SJSA1 (cell line): ENCODE data around the gene PCGF3. TPM values are rescaled to one million over a fixed set of nuclear protein-coding genes. Genes with fewer than 3 reads are reported as not detected.

ENCODE experiments used
- DNase-seq, 2 experiments: peaks; one replicate each; pipeline ENCODE4 v3.0.0-alpha.2; 2015 to 2020; ENCODE audit warnings: low spot score in 2 of 2, low read depth in 1 of 2
- H3K27ac ChIP-seq: fragments of 250-450 bp; sonication (Bioruptor Pico); 2 replicates; pipeline ENCODE4 v1.5.1; 2020; ENCODE audit warnings: mild to moderate bottlenecking, moderate library complexity
- H3K27me3 ChIP-seq: fragments of 250-450 bp; sonication (Bioruptor Pico); replicated peaks from 2 replicates; pipeline ENCODE4 v1.5.1; 2020; ENCODE audit warnings: mild to moderate bottlenecking, moderate library complexity
- H3K36me3 ChIP-seq: fragments of 250-450 bp; sonication (Bioruptor Pico); 2 replicates; pipeline ENCODE4 v1.5.1; 2020; ENCODE audit warnings: mild to moderate bottlenecking
- H3K4me1 ChIP-seq: fragments of 250-450 bp; sonication (Bioruptor Pico); replicated peaks from 2 replicates; pipeline ENCODE4 v1.6.1; 2021; ENCODE audit warnings: mild to moderate bottlenecking
- H3K4me3 ChIP-seq: fragments of 250-450 bp; sonication (Bioruptor Pico); 2 replicates; pipeline ENCODE4 v1.5.1; 2020; ENCODE audit warnings: mild to moderate bottlenecking
- H3K9me3 ChIP-seq: fragments of 250-450 bp; sonication (Bioruptor Pico); replicated peaks from 2 replicates; pipeline ENCODE4 v1.5.1; 2020; ENCODE audit warnings: mild to moderate bottlenecking
- total RNA-seq: library from RNA; depleted of rRNA; stranded (reverse); fragments of >200 nt; shearing (Covaris generic); gene quantifications from 2 replicates; pipeline ENCODE4 v1.2.3, GENCODE V29; 2014; rRNA removed

Gene PCGF3
- 24.8 and 26.1 TPM in 2 replicates for total RNA-seq

GRCh38 chr4:705278-706082, at the start of gene PCGF3:
TSS of gene PCGF3 (plus strand) at chr4:705832. CDS start at chr4:733681, 27,849 bp downstream.
- peak; percentile 63 to 91 for DNase-seq
- H3K36me3 ChIP-seq = peaks cover 3% of the 10 kb centered on the region; the same call in 1 of the 2 replicates
- H3K27me3 ChIP-seq = no peaks in the 10 kb centered on the region
- H3K4me3 ChIP-seq = peak within 1 kb of the TSS; percentile 92
- H3K27ac ChIP-seq = peak within 1 kb of the TSS; percentile 88
- no peaks in the 10 kb centered on the region for H3K4me1 ChIP-seq
- no peaks in the 10 kb centered on the region for H3K9me3 ChIP-seq

GRCh38 chr4:656436-657337, 48.9 kb upstream of the PCGF3 start:
- Histone ChIP-seq H3K27ac (no peak overlapping the region), H3K4me1 (no peaks in the 10 kb centered on the region), H3K9me3 (no peaks in the 10 kb centered on the region), H3K36me3 (no peaks in the 10 kb centered on the region), H3K4me3 (no peak overlapping the region), H3K27me3 (no peaks in the 10 kb centered on the region)
- no peak for DNase-seq

GRCh38 chr4:657338-657833, 48.2 kb upstream of the PCGF3 start:
- DNase-seq = no peak
- Histone ChIP-seq H3K36me3 (no peaks in the 10 kb centered on the region), H3K9me3 (no peaks in the 10 kb centered on the region), H3K27me3 (no peaks in the 10 kb centered on the region), H3K27ac (no peak overlapping the region), H3K4me1 (no peaks in the 10 kb centered on the region), H3K4me3 (no peak overlapping the region)

GRCh38 chr4:657834-658667, 47.6 kb upstream of the PCGF3 start:
- Histone ChIP-seq H3K4me1 (no peaks in the 10 kb centered on the region), H3K27ac (no peak overlapping the region), H3K9me3 (no peaks in the 10 kb centered on the region), H3K4me3 (no peak overlapping the region), H3K27me3 (no peaks in the 10 kb centered on the region), H3K36me3 (no peaks in the 10 kb centered on the region)
- DNase-seq = no peak

- no peaks in the 10 kb centered on the region for H3K9me3 ChIP-seq
- H3K27me3 ChIP-seq = no peaks in the 10 kb centered on the region
- DNase-seq = no peak
- no peak overlapping the region for H3K27ac ChIP-seq
- no peak overlapping the region for H3K4me3 ChIP-seq
- H3K36me3 ChIP-seq = no peaks in the 10 kb centered on the region
- H3K4me1 ChIP-seq = no peaks in the 10 kb centered on the region
These were observed 46.7 kb upstream of the PCGF3 start for GRCh38 chr4:658681-659667.

GRCh38 chr4:659851-660250, 45.8 kb upstream of the PCGF3 start:
- no peaks in the 10 kb centered on the region for H3K27me3 ChIP-seq
- no peak overlapping the region for H3K4me3 ChIP-seq
- DNase-seq = no peak
- H3K27ac ChIP-seq = no peak overlapping the region
- H3K36me3 ChIP-seq = no peaks in the 10 kb centered on the region
- H3K4me1 ChIP-seq = no peaks in the 10 kb centered on the region
- no peaks in the 10 kb centered on the region for H3K9me3 ChIP-seq

GRCh38 chr4:660401-660800, 45.2 kb upstream of the PCGF3 start:
- no peaks in the 10 kb centered on the region for H3K36me3 ChIP-seq
- DNase-seq = no peak
- no peaks in the 10 kb centered on the region for H3K4me1 ChIP-seq
- no peaks in the 10 kb centered on the region for H3K27me3 ChIP-seq
- H3K9me3 ChIP-seq = no peaks in the 10 kb centered on the region
- H3K4me3 ChIP-seq = no peak overlapping the region
- H3K27ac ChIP-seq = no peak overlapping the region

- H3K9me3 ChIP-seq = no peaks in the 10 kb centered on the region
- no peak overlapping the region for H3K27ac ChIP-seq
- H3K27me3 ChIP-seq = no peaks in the 10 kb centered on the region
- no peak for DNase-seq
- no peaks in the 10 kb centered on the region for H3K4me1 ChIP-seq
- no peak overlapping the region for H3K4me3 ChIP-seq
- H3K36me3 ChIP-seq = no peaks in the 10 kb centered on the region
These were observed 44.4 kb upstream of the PCGF3 start for GRCh38 chr4:661231-661630.

GRCh38 chr4:661881-662761, 43.5 kb upstream of the PCGF3 start:
- no peak overlapping the region for H3K4me3 ChIP-seq
- H3K4me1 ChIP-seq = no peaks in the 10 kb centered on the region
- no peaks in the 10 kb centered on the region for H3K9me3 ChIP-seq
- DNase-seq = no peak
- no peaks in the 10 kb centered on the region for H3K36me3 ChIP-seq
- H3K27ac ChIP-seq = no peak overlapping the region
- no peaks in the 10 kb centered on the region for H3K27me3 ChIP-seq

- Histone ChIP-seq H3K27ac (no peak overlapping the region), H3K27me3 (no peaks in the 10 kb centered on the region), H3K4me1 (no peaks in the 10 kb centered on the region), H3K9me3 (no peaks in the 10 kb centered on the region), H3K36me3 (no peaks in the 10 kb centered on the region), H3K4me3 (no peak overlapping the region)
- DNase-seq = no peak
These were observed 42.6 kb upstream of the PCGF3 start for GRCh38 chr4:663046-663437.

- H3K27me3 ChIP-seq = no peaks in the 10 kb centered on the region
- no peaks in the 10 kb centered on the region for H3K36me3 ChIP-seq
- H3K9me3 ChIP-seq = no peaks in the 10 kb centered on the region
- no peaks in the 10 kb centered on the region for H3K4me1 ChIP-seq
- no peak for DNase-seq
- no peak overlapping the region for H3K27ac ChIP-seq
- H3K4me3 ChIP-seq = no peak overlapping the region
These were observed 41.9 kb upstream of the PCGF3 start for GRCh38 chr4:663438-664428.
